ENCODE data around the gene GMPR.

DNA sequence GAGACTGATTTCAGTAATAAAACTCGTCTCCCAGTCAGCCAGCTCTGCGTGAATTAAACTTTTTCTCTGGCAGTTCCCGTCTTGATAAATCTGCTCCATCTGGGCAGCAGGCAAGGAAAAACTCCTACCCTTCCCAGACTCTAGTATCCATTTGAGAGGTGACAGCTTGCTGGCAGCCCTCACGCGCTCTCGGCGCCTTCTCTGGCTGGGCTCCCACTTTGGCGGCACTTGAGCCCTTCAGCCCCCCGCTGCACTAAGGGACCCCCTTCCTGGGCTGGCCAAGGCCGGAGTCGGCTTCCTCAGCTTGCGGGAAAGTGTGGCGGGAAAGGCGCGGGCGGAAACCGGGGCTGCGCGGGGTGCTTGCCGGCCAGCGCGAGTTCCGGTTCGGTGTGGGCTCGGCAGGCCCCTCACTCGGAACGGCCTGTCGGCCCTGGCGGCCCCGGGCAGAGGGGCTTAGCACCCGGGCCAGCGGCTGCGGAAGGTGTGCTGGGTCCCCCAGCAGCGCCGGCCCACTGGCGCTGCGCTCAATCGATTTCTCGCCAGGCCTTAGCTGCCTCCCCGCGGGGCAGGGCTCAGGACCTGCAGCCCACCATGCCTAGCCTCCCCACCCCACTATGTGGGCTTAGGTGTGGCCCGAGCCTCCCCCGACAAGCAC lies 21.8 kb upstream of the GMPR start:
- TF ChIP-seq FOS (IDR thresholded peaks at IDR 0.05; ENCODE audit: borderline replicate concordance, insufficient read depth, low read length) (no peak), JUN (IDR thresholded peaks at IDR 0.05; ENCODE audit: borderline replicate concordance, insufficient read depth, insufficient read length, low read depth) (no peak), EZH2 (IDR thresholded peaks at IDR 0.05; ENCODE audit: borderline replicate concordance, low read depth, low read length, severe bottlenecking) (no peak)
- TF ChIP-seq, protein P1, sequence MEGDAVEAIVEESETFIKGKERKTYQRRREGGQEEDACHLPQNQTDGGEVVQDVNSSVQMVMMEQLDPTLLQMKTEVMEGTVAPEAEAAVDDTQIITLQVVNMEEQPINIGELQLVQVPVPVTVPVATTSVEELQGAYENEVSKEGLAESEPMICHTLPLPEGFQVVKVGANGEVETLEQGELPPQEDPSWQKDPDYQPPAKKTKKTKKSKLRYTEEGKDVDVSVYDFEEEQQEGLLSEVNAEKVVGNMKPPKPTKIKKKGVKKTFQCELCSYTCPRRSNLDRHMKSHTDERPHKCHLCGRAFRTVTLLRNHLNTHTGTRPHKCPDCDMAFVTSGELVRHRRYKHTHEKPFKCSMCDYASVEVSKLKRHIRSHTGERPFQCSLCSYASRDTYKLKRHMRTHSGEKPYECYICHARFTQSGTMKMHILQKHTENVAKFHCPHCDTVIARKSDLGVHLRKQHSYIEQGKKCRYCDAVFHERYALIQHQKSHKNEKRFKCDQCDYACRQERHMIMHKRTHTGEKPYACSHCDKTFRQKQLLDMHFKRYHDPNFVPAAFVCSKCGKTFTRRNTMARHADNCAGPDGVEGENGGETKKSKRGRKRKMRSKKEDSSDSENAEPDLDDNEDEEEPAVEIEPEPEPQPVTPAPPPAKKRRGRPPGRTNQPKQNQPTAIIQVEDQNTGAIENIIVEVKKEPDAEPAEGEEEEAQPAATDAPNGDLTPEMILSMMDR (IDR thresholded peaks at IDR 0.05; ENCODE audit: extremely low read depth in 1 of 2, insufficient read depth in 1 of 2, low read depth in 1 of 2, low read length in 2 of 2): no peak
- TF ChIP-seq, protein P2, sequence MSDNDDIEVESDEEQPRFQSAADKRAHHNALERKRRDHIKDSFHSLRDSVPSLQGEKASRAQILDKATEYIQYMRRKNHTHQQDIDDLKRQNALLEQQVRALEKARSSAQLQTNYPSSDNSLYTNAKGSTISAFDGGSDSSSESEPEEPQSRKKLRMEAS (IDR thresholded peaks at IDR 0.05; ENCODE audit: insufficient read depth, insufficient read length): no peak

Measured in endothelial cell of umbilical vein (primary cell).